Measurements from ENCODE around the gene PARD3. TPM values are rescaled to one million over a fixed set of nuclear protein-coding genes. Genes with fewer than 3 reads are reported as not detected.

PARD3 gene
- total and polyA plus RNA-seq, 3 donors from 2014 or later, result 31.8 to 59.5 (median 49.5) TPM

DNA sequence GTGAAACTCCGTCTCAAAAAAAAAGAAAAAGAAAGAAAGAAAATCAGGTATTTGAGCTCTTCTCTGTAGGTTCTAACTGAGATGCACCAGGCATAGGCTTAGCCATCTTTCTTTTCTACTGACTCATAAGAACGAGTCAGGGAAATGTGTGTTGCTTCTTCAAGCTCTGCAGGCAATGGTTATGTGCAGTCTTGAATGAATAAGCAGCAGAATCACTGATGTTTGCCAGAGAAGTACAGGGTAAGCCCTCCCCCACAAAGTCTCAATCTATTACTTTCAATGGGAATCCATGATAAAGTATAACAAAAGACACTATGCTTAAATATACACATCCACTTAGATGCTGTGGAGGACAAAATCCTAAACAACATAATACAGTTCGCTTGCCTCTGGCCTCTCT, 239.2 kb downstream of the PARD3 start:
- H3K4me3 ChIP-seq, result no peak overlapping the region
- no peaks in the 10 kb centered on the region for H3K27me3 ChIP-seq
- 91 to 92% methylated on average over 3 of the region's 3 CpGs for WGBS, 2 donors
- H3K36me3 ChIP-seq (ENCODE audit: low read depth, missing control alignments), result no peaks in the 10 kb centered on the region
- no peak for DNase-seq
- no peak for TF ChIP-seq CTCF (IDR thresholded peaks at IDR 0.05)
- no peak for TF ChIP-seq POLR2A (IDR thresholded peaks at IDR 0.05)
- intact Hi-C loops (cut with DNase I; ENCODE audit: low total_unique reads), result no loop called here
- no peak overlapping the region for H3K27ac ChIP-seq
- no peaks in the 10 kb centered on the region for H3K4me1 ChIP-seq
- no peaks in the 10 kb centered on the region for H3K9me3 ChIP-seq

- Histone ChIP-seq H3K4me3 (no peak overlapping the region), H3K27me3 (no peaks in the 10 kb centered on the region), H3K27ac (no peak overlapping the region), H3K9me3 (no peaks in the 10 kb centered on the region), H3K36me3 (ENCODE audit: low read depth, missing control alignments) (no peaks in the 10 kb centered on the region), H3K4me1 (no peaks in the 10 kb centered on the region)
- 71 to 78% methylated on average over 4 of the region's 4 CpGs for WGBS, 2 donors
- no peak for DNase-seq
- intact Hi-C loops (cut with DNase I; ENCODE audit: low total_unique reads), result no loop called here
- TF ChIP-seq CTCF (IDR thresholded peaks at IDR 0.05) (no peak), POLR2A (IDR thresholded peaks at IDR 0.05) (no peak)
Observed at GRCh38 chr10:34574353-34574934, 240.7 kb downstream of the PARD3 start.

DNA sequence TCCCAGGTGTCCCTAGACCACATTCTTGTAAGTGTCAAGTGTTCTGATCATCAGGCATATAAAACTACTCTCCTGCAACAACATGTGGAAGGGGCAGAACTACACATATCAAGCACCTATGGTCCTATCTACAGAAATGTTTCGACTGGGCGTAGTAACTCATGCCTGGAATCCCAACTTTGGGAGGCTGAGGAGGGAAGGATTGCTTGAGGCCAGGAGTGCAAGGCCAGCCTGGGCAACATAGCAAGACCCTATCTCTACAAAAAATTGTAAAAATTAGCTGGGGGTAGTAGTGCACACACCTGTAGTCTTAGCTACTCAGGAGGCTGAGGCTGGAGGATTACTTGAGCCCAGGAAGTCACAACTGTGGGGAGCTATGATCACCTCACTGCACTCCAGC, 244.2 kb downstream of the PARD3 start:
- H3K4me1 ChIP-seq, result no peaks in the 10 kb centered on the region
- H3K9me3 ChIP-seq, result no peaks in the 10 kb centered on the region
- no peak for DNase-seq
- H3K27ac ChIP-seq, result no peak overlapping the region
- H3K27me3 ChIP-seq, result no peaks in the 10 kb centered on the region
- WGBS, 2 donors, result 95 to 100% methylated on average over 2 of the region's 2 CpGs
- intact Hi-C loops (cut with DNase I; ENCODE audit: low total_unique reads), result no loop called here
- no peaks in the 10 kb centered on the region for H3K36me3 ChIP-seq (ENCODE audit: low read depth, missing control alignments)
- no peak overlapping the region for H3K4me3 ChIP-seq
- TF ChIP-seq POLR2A (IDR thresholded peaks at IDR 0.05) (no peak), CTCF (IDR thresholded peaks at IDR 0.05) (no peak)

DNA sequence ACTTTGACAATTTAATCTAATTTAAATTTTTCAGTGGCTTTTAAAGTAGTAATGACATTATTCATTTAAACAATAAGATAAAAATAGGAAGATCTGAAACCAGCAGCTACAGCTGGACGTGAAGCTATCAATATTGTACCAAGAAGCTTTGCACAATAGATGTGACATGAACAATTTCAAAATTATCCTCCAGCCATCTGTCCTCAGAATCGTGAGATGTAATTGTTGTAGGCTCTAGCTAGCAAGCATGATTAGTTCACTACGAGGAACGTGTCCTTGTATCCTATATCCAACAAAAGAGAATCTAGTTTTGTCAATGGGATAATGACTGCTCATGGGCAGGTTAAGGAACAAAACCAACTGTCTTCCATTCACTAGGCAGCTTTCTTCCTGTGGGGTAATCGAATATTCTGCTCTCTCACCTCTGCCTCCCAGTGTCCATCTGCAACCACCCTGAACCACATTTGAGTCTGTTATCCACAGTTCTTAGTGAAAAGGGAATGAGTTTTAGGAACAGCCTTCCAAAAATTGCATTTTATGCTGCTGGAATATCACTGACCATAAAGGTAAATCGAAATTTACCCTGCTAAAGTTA, 247.3 kb downstream of the PARD3 start:
- TF ChIP-seq CTCF (IDR thresholded peaks at IDR 0.05), result no peak
- TF ChIP-seq POLR2A (IDR thresholded peaks at IDR 0.05), result no peak
- Histone ChIP-seq H3K4me3 (no peak overlapping the region), H3K27me3 (no peaks in the 10 kb centered on the region), H3K9me3 (no peaks in the 10 kb centered on the region), H3K27ac (no peak overlapping the region), H3K4me1 (no peaks in the 10 kb centered on the region), H3K36me3 (ENCODE audit: low read depth, missing control alignments) (no peaks in the 10 kb centered on the region)
- intact Hi-C loops (cut with DNase I; ENCODE audit: low total_unique reads), result no loop called here
- no peak for DNase-seq
- WGBS, 2 donors, result 78 to 81% methylated on average over 6 of the region's 6 CpGs

GRCh38 chr10:34565934-34566333, 249.2 kb downstream of the PARD3 start:
- Histone ChIP-seq H3K9me3 (no peaks in the 10 kb centered on the region), H3K4me1 (no peaks in the 10 kb centered on the region), H3K27me3 (no peaks in the 10 kb centered on the region), H3K36me3 (ENCODE audit: low read depth, missing control alignments) (no peaks in the 10 kb centered on the region), H3K27ac (no peak overlapping the region), H3K4me3 (no peak overlapping the region)
- intact Hi-C loops (cut with DNase I; ENCODE audit: low total_unique reads), result no loop called here
- WGBS, 2 donors, result 49 to 54% methylated on average over 3 of the region's 3 CpGs
- TF ChIP-seq POLR2A (IDR thresholded peaks at IDR 0.05) (no peak), CTCF (IDR thresholded peaks at IDR 0.05) (no peak)
- DNase-seq, result no peak
